Fibroblast of the aortic adventitia (primary cell): Measurements from ENCODE around the gene MXI1. TPM values are rescaled to one million over a fixed set of nuclear protein-coding genes. Genes with fewer than 3 reads are reported as not detected.

Experiments used
- DNase-seq: peaks from one replicate; pipeline ENCODE4 v3.0.0-alpha.2; 2010; ENCODE audit warnings: low read depth
- H3K4me3 ChIP-seq: 2 replicates; pipeline ENCODE4 v1.5.1; 2011; ENCODE audit warnings: low read depth, mild to moderate bottlenecking, control low read depth, low read length, moderate library complexity
- CTCF ChIP-seq: IDR thresholded peaks from 2 replicates; pipeline ENCODE4 v1.5.1; 2011; ENCODE audit warnings: mild to moderate bottlenecking, low read length, control low read depth, inconsistent platforms; ENCODE audit not compliant: insufficient read depth
- total RNA-seq: library from RNA; depleted of rRNA; stranded (reverse); fragments of >200 nt; gene quantifications from 2 replicates; pipeline ENCODE4 v1.2.3, GENCODE V29; 2012; ENCODE audit warnings: low replicate concordance

MXI1 gene
- total RNA-seq, 1 donor, result 20.3 TPM

GRCh38 chr10:110215286-110216170, 8.1 kb downstream of the MXI1 start:
- no peak for DNase-seq
- TF ChIP-seq CTCF, result no peak

GRCh38 chr10:110216240-110216639, 8.8 kb downstream of the MXI1 start:
- TF ChIP-seq CTCF, result no peak
- no peak for DNase-seq
- H3K4me3 ChIP-seq, result no peak overlapping the region

More at GRCh38 chr10:110215286-110216170, 8.1 kb downstream of the MXI1 start:
- no peak overlapping the region for H3K4me3 ChIP-seq

GRCh38 chr10:110216942-110217661, 9.7 kb downstream of the MXI1 start:
- TF ChIP-seq CTCF, result no peak
- no peak overlapping the region for H3K4me3 ChIP-seq
- DNase-seq, result peak; percentile 49

GRCh38 chr10:110217662-110218008, 10.2 kb downstream of the MXI1 start:
- H3K4me3 ChIP-seq, result no peak overlapping the region
- no peak for TF ChIP-seq CTCF
- no peak for DNase-seq

- H3K4me3 ChIP-seq, result no peak overlapping the region
- no peak for DNase-seq
- TF ChIP-seq CTCF, result no peak
Measured at GRCh38 chr10:110218632-110219031, 11.2 kb downstream of the MXI1 start.

GRCh38 chr10:110219884-110220283, 12.5 kb downstream of the MXI1 start:
- no peak overlapping the region for H3K4me3 ChIP-seq
- no peak for TF ChIP-seq CTCF
- DNase-seq, result no peak
